Spinal cord (tissue), 10 donors: ENCODE measurements around the gene DGKH. TPM values are rescaled to one million over a fixed set of nuclear protein-coding genes. Genes with fewer than 3 reads are reported as not detected.

Experiments
- DNase-seq, 6 donors: peaks; one replicate each; pipeline versions ENCODE4 v3.0.0 to v3.0.0-alpha.2; 2013 to 2015; ENCODE audit warnings: low spot score in 6 of 6, low read depth in 4 of 6
- H3K27ac ChIP-seq: one replicate; pipeline ENCODE4 v1.5.1; 2013; ENCODE audit warnings: low read depth, low read length, control low read depth
- H3K27me3 ChIP-seq: one replicate; pipeline ENCODE4 v1.6.1; 2013; ENCODE audit warnings: low read length; ENCODE audit not compliant: control insufficient read depth, insufficient read depth
- H3K36me3 ChIP-seq: one replicate; pipeline ENCODE4 v1.6.1; 2013; ENCODE audit warnings: low read length; ENCODE audit not compliant: control insufficient read depth, insufficient read depth
- H3K4me1 ChIP-seq: one replicate; pipeline ENCODE4 v1.6.1; 2013; ENCODE audit warnings: low read length; ENCODE audit not compliant: control insufficient read depth, insufficient read depth
- H3K4me3 ChIP-seq: one replicate; pipeline ENCODE4 v1.5.1; 2013; ENCODE audit warnings: low read depth, low read length, control low read depth
- H3K9me3 ChIP-seq: one replicate; pipeline ENCODE4 v1.6.1; 2013; ENCODE audit warnings: low read length; ENCODE audit not compliant: control insufficient read depth, insufficient read depth
- WGBS: methylation state at CpG from one replicate; pipeline ENCODE4 v1.1.5; 2013; ENCODE audit warnings: missing lambda C conversion rate; ENCODE audit not compliant: insufficient coverage; 5-methylcytosine and 5-hydroxymethylcytosine counted together
- polyA plus RNA-seq, 2 donors: library from polyadenylated mRNA; unstranded; fragments of 120-200 nt; gene quantifications; one replicate each; pipeline ENCODE4 v1.2.1, GENCODE V29; 2013; ENCODE audit not compliant: insufficient read length in 2 of 2
- total RNA-seq, 2 donors: library from RNA; depleted of rRNA in 1 of 2; stranded (reverse); fragments of 120-200 nt in 1 of 2; fragments of >200 nt in 1 of 2; gene quantifications; one replicate each; pipeline versions ENCODE4 v1.2.3 to v1.2.4, GENCODE V29; 2013 to 2014
- donor health status: healthy.

Gene DGKH
- total and polyA plus RNA-seq, 4 donors: 3.8 to 49.5 (median 6.3) TPM

GRCh38 chr13:42022336-42022735, 26.1 kb upstream of the DGKH start:
- no peak overlapping the region for H3K4me3 ChIP-seq
- no peaks in the 10 kb centered on the region for H3K9me3 ChIP-seq
- H3K36me3 ChIP-seq: no peaks in the 10 kb centered on the region
- H3K4me1 ChIP-seq: no peaks in the 10 kb centered on the region
- DNase-seq: no peak
- WGBS: 100% methylated on average over 4 of the region's 4 CpGs
- no peak overlapping the region for H3K27ac ChIP-seq
- no peaks in the 10 kb centered on the region for H3K27me3 ChIP-seq

- Histone ChIP-seq H3K4me3 (no peak overlapping the region), H3K4me1 (no peaks in the 10 kb centered on the region), H3K27me3 (no peaks in the 10 kb centered on the region), H3K9me3 (no peaks in the 10 kb centered on the region), H3K27ac (no peak overlapping the region), H3K36me3 (no peaks in the 10 kb centered on the region)
- WGBS: 75% methylated on average over 1 of the region's 2 CpGs
- no peak for DNase-seq
These were observed 25.5 kb upstream of the DGKH start for GRCh38 chr13:42022796-42023493.

- Histone ChIP-seq H3K27me3 (no peaks in the 10 kb centered on the region), H3K4me1 (no peaks in the 10 kb centered on the region), H3K36me3 (no peaks in the 10 kb centered on the region), H3K27ac (no peak overlapping the region), H3K9me3 (no peaks in the 10 kb centered on the region), H3K4me3 (no peak overlapping the region)
- DNase-seq: no peak
These were observed 21.2 kb upstream of the DGKH start for GRCh38 chr13:42027286-42027685.

DNA sequence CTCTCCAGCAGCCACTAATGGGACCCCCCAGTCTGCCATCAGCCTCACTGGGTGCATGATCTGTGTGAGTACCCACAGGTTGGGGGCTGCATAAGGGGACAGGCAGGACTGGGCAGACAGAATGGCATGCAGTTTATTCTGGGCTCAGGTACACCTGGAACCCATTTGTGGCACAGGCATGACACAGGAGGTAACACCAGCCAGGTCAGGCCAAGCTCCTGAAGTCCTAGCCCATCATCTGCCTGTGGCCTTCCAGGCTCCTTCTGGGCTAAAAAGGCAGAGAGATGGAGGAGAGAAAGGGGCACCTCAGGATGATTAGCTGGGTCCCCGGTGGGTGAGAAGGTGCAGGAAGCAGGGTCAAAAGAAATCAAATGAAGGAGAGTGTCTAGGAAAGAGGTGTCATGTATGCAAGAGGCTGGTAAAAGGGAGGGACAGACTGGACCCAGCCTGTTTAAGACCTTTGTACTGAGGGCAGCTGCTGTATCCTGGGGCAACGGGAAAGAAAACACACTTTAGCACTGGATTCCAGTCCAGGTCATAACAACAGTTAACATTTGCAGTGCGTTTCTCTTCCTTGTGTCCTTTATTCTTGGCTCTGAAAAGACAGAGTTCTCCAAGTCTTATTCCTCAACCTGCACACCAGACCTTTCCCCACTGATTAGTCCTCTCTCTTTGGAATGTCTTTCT, 20.2 kb upstream of the DGKH start:
- no peaks in the 10 kb centered on the region for H3K9me3 ChIP-seq
- no peaks in the 10 kb centered on the region for H3K36me3 ChIP-seq
- no peak overlapping the region for H3K4me3 ChIP-seq
- no peak for DNase-seq
- H3K27me3 ChIP-seq: no peaks in the 10 kb centered on the region
- H3K4me1 ChIP-seq: no peaks in the 10 kb centered on the region
- no peak overlapping the region for H3K27ac ChIP-seq
- 31% methylated on average over 3 of the region's 3 CpGs for WGBS

DNA sequence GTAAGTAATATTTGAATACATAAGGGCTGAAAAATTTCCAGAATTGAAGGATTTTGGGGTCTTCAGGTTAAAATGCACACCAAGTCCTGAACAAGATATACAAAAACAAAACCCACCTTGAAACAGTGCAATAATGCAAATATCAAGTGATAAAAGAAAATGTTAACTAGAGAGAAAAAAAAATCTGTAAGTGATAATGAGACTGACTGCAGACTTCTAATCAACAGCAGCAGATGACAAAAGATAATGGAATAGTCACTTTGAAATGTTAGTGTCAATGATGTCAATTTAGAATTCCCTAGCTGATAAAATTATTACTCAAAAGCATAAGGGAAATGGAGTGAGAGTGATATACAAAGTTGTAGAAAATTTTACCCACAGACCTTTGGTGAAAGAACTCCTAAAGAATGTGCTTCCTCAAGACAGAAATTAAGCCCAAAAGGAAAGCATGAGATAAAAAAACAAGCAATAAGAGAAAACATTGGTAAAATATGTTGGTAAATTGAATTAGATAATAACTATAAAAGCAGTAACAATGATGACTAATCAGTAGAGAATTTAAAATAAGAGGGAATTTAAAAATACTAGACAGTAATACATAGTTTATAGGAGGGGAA, 12.4 kb upstream of the DGKH start:
- Histone ChIP-seq H3K4me3 (no peak overlapping the region), H3K36me3 (no peaks in the 10 kb centered on the region), H3K27ac (no peak overlapping the region), H3K9me3 (peaks cover 3% of the 10 kb centered on the region), H3K27me3 (no peaks in the 10 kb centered on the region), H3K4me1 (peaks cover 11% of the 10 kb centered on the region)
- DNase-seq: no peak

GRCh38 chr13:42036711-42037110, 11.7 kb upstream of the DGKH start:
- 87% methylated on average over 3 of the region's 3 CpGs for WGBS
- no peak for DNase-seq

GRCh38 chr13:42038661-42039456, 9.6 kb upstream of the DGKH start:
- H3K27ac ChIP-seq: no peak overlapping the region
- no peaks in the 10 kb centered on the region for H3K27me3 ChIP-seq
- 76% methylated on average over 17 of the region's 19 CpGs for WGBS
- peaks cover 3% of the 10 kb centered on the region for H3K9me3 ChIP-seq
- H3K4me1 ChIP-seq: peaks cover 21% of the 10 kb centered on the region
- no peak for DNase-seq
- H3K4me3 ChIP-seq: peak overlapping the region; percentile 59
- H3K36me3 ChIP-seq: no peaks in the 10 kb centered on the region

More at GRCh38 chr13:42036711-42037110, 11.7 kb upstream of the DGKH start:
- H3K9me3 ChIP-seq: peaks cover 3% of the 10 kb centered on the region
- H3K36me3 ChIP-seq: no peaks in the 10 kb centered on the region
- H3K27ac ChIP-seq: no peak overlapping the region
- H3K4me1 ChIP-seq: peaks cover 18% of the 10 kb centered on the region
- no peaks in the 10 kb centered on the region for H3K27me3 ChIP-seq
- no peak overlapping the region for H3K4me3 ChIP-seq

DNA sequence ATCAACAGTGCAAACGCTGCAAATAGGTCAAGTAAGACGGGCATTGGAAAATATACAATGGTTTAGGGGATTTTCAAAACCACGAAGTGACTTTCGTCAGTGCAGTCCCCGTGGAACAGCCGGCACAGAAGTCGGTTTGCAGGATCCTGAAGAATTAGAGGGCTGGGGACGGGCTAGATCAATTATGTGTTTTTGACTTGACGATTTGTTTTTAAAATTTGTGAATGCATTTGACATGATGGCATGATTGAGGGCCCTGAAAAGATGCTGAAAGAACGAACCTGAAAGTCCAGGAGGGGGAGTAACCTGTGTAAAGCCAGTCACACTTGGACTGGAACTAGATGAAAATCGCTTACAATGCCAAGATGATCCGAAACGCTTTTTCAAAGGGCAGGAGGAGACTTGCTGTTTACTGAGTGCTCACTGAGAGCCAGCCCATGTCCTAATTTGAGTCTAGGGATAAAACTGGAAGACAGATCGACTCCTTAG, 8.9 kb upstream of the DGKH start:
- peak overlapping the region; percentile 84 for H3K27ac ChIP-seq
- DNase-seq: peak in 1 of 6 donors; percentile 6
- peaks cover 3% of the 10 kb centered on the region for H3K9me3 ChIP-seq
- H3K27me3 ChIP-seq: no peaks in the 10 kb centered on the region
- peak overlapping the region; percentile 59 for H3K4me3 ChIP-seq
- WGBS: 15% methylated on average over 14 of the region's 14 CpGs
- peaks cover 21% of the 10 kb centered on the region for H3K4me1 ChIP-seq
- H3K36me3 ChIP-seq: no peaks in the 10 kb centered on the region

- no peaks in the 10 kb centered on the region for H3K27me3 ChIP-seq
- H3K4me3 ChIP-seq: peak overlapping the region; percentile 59
- peaks cover 21% of the 10 kb centered on the region for H3K4me1 ChIP-seq
- H3K36me3 ChIP-seq: no peaks in the 10 kb centered on the region
- WGBS: under 1% methylated on average over 65 of the region's 91 CpGs
- peaks cover 3% of the 10 kb centered on the region for H3K9me3 ChIP-seq
- DNase-seq: peak in 4 of 6 donors; percentile 67 to 95 (median 85)
- H3K27ac ChIP-seq: peak overlapping the region; percentile 84
These were observed 8.3 kb upstream of the DGKH start for GRCh38 chr13:42039946-42040729.
